ENCODE results near the gene DNM3. TPM values are rescaled to one million over a fixed set of nuclear protein-coding genes. Genes with fewer than 3 reads are reported as not detected.
"Not testable (repeated sequence)": the region's sequence is repeated elsewhere in the genome, so short reads cannot be mapped to it uniquely, and the experiment has no call there.

DNM3 gene
- total RNA-seq, 2 donors from 2014 or later = 4.7 to 4.9 TPM

- intact Hi-C loops (cut with DNase I) = no loop called here
- no peak for DNase-seq (ENCODE audit: low spot score)
These were observed 503.8 kb downstream of the DNM3 start for GRCh38 chr1:172345077-172345476.

- DNase-seq (ENCODE audit: low spot score) = no peak
- intact Hi-C loops (cut with DNase I) = no loop called here
These were observed 506.1 kb downstream of the DNM3 start for GRCh38 chr1:172347416-172347815.

DNA sequence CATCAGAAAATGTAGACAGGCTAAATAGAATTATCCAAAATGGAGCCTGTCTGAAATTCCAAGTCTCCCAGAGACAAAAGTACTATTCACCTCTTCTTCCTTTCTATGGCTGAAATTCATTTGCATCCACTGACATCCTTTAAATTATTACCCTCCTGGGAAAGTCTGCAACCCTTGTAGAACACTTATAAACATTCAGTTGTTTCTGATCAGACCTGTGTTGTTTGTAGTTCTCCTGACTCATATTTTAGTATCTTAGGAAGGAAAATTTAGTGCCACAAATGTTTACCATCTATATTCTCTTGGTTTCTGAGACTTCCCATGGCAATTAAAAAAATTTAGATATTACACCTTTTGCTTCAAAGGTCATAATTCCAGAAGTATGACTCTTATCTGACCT lies 509.6 kb downstream of the DNM3 start:
- intact Hi-C loops (cut with DNase I) = no loop called here
- no peak for DNase-seq (ENCODE audit: low spot score)

- intact Hi-C loops (cut with DNase I) = no loop called here
- DNase-seq (ENCODE audit: low spot score) = no peak
These were observed 510.0 kb downstream of the DNM3 start for GRCh38 chr1:172351346-172351745.

DNA sequence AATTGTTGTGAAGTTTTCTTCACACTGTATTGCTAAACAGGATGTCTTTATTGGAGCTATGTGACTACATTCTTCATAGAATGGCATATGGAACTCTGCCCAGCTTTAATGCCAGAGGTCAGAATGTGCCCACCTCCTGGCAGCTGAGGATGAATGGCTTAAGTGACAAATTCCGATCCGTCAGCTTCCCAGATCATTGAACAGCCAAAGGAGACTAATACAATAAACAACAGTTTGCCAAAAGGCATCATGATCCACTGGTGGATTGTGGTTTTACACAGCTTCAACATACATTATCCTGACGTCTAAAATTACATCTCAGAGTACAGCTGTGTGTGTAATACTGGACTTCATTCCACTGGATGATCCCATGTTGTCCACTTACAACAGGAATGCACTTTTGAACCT lies 510.5 kb downstream of the DNM3 start:
- intact Hi-C loops (cut with DNase I) = no loop called here
- DNase-seq (ENCODE audit: low spot score) = no peak

DNA sequence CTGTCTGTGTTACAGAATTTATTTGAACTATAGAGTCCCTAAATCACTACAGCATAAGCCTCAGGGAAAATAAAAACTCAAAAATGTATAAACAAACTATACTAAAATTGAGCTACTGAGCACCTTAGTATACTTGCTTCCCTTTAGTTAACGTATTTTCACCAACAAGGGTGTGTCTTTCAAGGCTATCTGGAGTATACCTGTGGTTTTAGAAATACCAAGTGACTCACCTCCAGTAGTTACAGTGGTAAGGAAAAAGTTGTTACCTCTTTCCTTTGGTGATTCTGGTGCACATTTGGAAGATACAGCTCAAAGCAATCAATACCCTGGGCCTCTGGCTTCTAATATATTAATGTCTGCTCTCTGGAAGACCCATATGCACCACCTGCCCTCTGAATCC lies 511.1 kb downstream of the DNM3 start:
- DNase-seq (ENCODE audit: low spot score) = no peak
- intact Hi-C loops (cut with DNase I) = no loop called here

GRCh38 chr1:172354291-172355274 lies 513.3 kb downstream of the DNM3 start:
- no peak for DNase-seq (ENCODE audit: low spot score)
- intact Hi-C loops (cut with DNase I) = no loop called here

DNA sequence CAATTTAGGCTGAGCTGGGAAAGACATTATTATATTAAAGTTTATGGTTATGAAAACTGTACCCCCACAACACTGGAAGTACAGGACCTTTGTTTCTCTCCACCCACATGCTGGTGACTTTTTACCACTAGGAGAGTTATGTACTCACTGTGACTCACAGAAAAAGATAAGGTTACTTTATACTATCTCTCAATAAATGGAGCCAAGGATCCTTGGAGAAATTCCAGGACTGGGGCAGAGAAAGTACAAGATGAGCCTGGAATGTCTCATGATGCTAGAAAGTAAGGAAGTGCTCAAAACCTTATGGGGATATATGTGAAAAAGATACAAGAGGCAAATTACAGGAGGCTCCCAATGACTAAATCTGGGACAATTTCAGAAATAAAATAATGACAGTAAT lies 515.3 kb downstream of the DNM3 start:
- no peak for DNase-seq (ENCODE audit: low spot score)
- intact Hi-C loops (cut with DNase I) = no loop called here

DNA sequence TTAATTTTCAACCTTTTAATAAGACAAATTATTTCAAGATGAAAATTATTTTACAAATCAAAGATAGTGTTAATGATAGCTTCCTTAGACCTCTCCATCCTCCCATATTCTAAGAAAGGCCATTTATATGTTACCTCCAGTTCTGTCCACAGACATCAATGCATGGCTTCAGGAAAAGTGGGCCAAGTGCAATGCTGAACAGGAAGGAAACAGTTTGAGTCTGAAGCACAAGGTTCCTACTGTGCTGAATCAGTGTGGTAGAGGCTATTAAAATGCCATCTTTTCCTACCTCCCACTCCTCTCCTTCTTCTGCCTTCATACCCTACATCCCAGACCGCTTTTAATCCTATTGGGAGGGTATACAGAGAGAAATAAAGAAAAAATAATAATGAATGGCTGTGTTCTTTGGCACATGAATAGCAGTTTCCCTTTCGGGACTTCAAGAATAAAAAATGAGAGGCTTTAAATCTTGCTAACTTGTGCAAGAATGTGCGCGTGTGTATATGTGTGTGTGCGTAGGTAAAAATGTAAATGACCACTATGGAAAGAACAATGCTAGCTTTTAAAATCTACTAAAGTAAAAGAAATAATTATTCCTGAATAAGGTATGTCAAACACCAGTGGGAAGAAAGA lies 516.6 kb downstream of the DNM3 start:
- DNase-seq (ENCODE audit: low spot score) = no peak
- intact Hi-C loops (cut with DNase I) = no loop called here

DNA sequence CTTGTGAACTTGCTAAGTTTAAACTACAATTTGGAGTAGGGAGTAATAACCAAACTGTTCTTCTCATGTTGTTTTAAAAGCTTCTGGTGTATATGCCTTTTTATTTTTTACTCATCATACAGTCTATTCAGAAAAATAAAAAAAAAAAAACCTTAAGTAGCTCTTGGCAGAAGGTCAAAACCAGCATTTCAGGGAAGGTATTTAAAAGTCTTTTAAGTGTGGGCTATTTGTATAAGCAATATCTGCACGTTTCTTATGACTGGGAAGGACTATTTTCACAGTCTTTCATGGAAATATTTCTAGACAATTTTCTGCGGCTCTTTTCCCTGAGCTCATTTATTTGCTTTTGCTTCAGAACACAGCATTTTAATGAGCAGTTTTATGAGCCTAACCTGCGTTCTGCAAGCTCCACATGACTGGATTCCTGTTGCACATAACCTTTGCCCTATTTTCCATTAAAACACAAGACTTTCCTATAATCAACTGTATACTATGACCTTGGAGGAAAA lies 518.2 kb downstream of the DNM3 start:
- intact Hi-C loops (cut with DNase I) = no loop called here
- no peak for DNase-seq (ENCODE audit: low spot score)

DNA sequence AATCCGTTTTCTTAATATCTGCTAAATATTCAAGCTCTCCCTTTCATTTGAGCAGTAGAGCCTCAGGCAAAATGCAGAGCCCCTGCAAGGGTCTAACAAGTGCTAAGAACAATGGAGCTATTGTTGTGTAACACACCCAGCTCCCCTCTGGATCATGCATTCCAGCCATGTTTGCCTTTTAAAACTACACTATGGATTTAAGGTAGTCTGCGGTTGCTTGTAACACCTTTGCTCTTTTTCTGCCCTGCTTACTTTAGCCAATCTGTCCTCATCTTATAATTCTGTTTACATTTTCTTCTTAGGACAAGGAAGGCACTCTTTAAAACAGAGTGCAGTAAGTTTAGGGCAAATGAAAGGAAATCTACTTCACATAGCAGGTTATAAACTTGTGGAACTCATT lies 519.2 kb downstream of the DNM3 start:
- intact Hi-C loops (cut with DNase I) = no loop called here
- DNase-seq (ENCODE audit: low spot score) = no peak

DNA sequence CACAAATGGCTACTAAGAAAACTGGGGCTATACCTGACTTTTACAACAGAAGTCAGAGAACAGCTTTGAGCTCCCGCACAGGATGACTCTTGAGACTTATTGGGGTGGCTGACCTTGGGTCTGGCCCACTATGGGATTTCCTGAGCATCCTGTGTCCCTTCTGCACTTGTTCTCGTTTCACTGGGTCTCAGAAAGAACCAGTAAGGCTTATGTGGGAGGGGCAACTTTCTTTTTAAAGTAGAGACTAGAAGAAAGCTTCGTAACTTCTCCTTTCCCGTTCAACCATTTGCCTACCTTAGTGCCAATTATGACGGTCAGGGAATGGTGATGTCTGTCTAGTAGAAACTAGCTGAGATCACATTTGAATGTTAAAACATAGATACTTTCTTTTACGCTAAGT lies 519.7 kb downstream of the DNM3 start:
- intact Hi-C loops (cut with DNase I) = no loop called here
- DNase-seq (ENCODE audit: low spot score) = no peak

- intact Hi-C loops (cut with DNase I) = no loop called here
- no peak for DNase-seq (ENCODE audit: low spot score)
These were observed 522.6 kb downstream of the DNM3 start for GRCh38 chr1:172363852-172364251.

DNA sequence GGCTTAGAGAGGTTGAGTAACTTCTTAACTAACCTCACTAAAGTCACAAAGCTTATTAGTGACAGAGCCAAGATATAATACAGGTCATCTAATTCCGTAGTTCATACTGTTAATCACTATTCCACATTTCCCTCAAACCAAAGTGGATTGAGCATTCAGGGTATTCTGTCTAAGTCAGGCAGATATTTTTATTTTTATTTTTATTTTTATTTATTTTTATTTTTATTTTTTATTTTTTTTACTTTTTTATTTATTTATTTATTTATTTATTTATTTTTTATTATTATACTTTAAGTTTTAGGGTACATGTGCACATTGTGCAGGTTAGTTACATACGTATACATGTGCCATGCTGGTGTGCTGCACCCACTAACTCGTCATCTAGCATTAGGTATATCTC lies 530.3 kb downstream of the DNM3 start:
- DNase-seq (ENCODE audit: low spot score); intact Hi-C loops (cut with DNase I): not testable (repeated sequence)

- no peak for DNase-seq (ENCODE audit: low spot score)
- intact Hi-C loops (cut with DNase I) = no loop called here
These were observed 532.6 kb downstream of the DNM3 start for GRCh38 chr1:172373864-172374263.

DNA sequence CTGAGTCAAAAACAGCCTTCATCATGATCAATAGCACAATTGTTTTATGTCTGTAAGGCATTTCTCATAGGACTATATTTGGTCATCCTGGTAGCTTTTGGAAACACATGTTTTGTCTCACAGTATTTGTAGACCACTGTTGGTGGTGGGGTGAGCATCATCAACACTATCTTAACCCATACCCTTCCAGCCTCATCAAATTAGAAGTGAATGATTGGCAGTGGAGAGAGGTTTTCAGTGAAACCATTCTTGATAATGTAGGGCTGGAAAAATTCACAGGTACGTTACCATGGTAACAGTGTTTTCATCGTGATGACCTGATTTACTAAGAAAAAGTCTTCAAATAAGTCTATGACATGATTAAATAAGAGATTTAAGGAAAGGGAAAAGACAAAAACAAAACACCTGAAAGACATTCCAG lies 533.9 kb downstream of the DNM3 start:
- intact Hi-C loops (cut with DNase I) = no loop called here
- DNase-seq (ENCODE audit: low spot score) = no peak

DNA sequence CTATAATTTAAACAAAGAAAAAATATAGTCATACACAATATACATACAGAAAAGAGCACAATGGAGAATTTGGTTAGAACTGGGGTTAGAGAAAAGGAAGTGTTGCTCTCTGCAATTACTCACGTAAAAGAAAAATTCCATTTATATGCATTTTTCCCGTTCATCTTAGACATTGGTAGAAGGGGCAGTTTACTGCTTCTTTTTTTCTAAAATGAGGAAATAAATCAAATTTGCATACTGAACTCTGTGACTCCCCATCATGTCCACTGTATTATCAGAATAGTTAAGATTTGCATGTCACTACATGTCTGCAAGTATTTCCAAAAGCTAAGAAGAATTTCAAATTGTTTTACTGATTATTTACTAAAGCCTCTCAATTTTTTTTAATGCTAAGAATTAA lies 535.1 kb downstream of the DNM3 start:
- DNase-seq (ENCODE audit: low spot score) = no peak
- intact Hi-C loops (cut with DNase I) = no loop called here

GRCh38 chr1:172377565-172377964 lies 536.3 kb downstream of the DNM3 start:
- no peak for DNase-seq (ENCODE audit: low spot score)
- intact Hi-C loops (cut with DNase I) = no loop called here

DNA sequence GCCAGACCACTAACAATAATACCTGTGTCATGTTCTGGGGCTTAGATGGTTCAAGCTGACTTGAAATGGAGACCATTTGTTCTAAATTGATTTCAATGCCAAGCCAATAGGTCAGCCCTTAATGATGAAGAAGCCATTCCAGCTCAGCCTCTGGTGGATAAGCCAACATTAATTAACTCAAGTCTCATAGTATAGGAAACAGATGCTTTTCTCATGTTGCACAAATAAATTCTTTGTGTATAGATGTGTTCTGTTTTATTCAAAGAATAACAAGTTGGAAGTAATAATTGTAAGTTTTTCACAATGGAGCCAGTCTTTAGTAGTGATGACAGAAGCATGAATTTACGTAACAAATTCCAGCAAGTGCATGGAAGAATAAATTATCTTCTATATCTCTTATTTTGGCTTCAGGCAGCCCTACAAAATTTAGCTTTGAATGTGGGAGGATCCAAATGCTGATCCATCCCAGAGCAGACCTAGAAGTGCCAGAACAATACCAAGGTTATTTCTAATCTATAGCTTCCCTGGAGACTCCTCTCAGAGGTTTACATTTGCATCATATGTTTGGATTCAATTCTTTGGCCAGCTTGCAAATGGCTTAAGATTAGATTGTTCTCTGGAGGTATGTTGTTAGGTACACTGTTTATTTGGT lies 536.9 kb downstream of the DNM3 start:
- no peak for DNase-seq (ENCODE audit: low spot score)
- intact Hi-C loops (cut with DNase I) = loop anchor here in 1 of 2 donors (1.0 kb wide), 1 partner anchor 9 kb away; no protein-coding TSS in a partner anchor
